ENCODE measurements around the gene ALAD.
"Not testable (repeated sequence)": the region's sequence is repeated elsewhere in the genome, so short reads cannot be mapped to it uniquely, and the experiment has no call there.

ALAD gene

GRCh38 chr9:113398796-113399195 lies 2.3 kb downstream of the ALAD start:
- DNase-seq (ENCODE audit: low spot score) = no peak

DNA sequence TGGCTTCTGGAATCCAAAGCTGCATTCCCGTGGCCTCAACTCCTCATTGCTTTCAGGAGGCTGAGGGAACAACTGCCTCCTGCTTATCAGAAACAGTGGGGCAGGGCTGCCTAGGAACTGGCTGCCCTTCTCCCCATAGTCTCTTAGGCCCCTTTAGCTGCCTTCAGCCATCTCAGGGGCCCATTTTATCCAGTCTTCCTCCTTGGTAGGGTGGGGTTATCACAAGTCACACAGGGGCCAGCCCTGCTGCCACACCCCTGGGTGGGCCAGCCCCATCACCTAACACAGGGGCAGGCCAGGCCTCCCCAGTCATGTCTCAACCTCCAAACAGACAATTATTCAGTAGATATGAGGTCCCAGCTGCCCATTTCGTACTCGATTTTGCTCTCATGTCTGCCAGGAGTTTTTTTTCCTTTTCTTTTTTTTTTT lies 3.9 kb downstream of the ALAD start:
- no peak for DNase-seq (ENCODE audit: low spot score)

- no peak for DNase-seq (ENCODE audit: low spot score)
Measured at GRCh38 chr9:113395000-113395861, 5.9 kb downstream of the ALAD start.

GRCh38 chr9:113393281-113393680 lies 7.8 kb downstream of the ALAD start:
- DNase-seq (ENCODE audit: low spot score) = no peak

DNA sequence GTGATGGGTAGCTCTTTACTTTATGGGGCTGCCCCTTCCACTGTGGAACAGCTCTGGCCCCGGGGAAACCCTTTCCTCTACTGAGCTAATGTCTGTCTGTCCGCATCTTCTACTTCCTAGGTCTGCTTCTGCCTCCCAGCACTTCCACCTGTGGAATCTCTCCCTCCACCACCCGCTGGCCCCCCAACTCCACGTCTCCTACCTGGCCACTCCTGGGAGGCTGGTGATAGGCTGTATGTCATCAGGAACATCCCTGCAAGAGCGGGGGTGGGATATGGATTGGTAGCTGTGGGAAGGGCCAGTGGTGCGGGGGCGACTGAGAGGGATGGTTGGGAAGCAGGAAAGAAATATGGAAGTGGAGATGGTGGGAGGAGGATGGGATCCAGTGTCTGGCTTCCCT lies 9.2 kb downstream of the ALAD start:
- DNase-seq (ENCODE audit: low spot score) = no peak

DNA sequence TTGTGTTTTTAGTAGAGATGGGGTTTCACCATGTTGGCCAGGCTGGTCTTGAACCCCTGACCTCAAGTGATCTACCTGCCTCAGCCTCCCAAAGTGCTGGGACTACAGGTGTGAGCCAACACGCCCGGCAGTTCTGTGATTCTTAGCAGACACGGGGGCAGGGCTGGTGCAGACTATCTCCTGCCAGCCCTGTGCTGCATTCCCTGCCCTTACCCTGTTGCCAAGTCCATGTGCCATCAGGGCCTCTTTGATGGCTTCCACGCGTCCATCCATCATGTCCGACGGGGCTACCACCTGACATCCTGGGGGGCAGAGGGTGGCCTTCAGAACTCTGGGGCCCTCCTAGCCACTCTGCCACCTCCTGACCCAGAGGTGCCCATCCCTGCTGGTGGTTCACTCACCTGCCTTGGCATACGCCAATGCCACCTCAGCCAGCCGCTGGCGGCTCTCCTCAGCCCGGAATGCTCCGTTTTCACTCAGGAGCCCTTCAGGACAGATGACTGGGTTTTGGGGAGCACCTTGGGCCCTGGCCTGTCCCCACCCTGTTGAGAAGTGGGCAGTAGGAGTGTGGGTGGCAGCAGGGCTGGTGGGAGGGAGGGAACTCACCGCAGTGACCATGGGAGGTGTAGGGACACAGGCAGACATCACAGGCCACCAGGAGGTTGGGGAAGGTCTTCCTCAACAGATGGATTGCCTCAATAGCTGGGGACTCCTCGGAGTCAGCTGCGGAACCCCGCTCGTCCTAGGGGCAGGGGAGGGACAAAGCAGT lies 10.7 kb downstream of the ALAD start:
- no peak for DNase-seq (ENCODE audit: low spot score)

DNA sequence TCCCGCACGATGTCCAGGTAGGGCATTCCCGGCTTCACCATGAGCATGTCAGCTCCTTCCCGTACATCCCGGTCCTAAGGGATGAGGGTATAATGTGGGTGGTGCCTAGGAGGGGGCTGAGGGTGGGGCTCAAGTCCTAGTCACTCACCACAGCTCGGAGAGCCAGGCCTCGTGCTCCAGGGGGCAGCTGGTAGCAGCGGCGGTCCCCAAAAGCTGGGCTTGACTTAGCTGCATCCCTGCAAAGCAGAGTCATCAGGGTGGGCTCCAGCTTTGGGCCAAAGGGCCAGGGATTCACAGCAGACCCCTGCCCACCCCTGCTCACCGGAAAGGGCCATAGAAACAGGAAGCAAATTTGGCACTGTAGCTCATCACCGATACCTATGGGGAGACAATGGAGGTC lies 11.6 kb downstream of the ALAD start:
- DNase-seq (ENCODE audit: low spot score) = no peak

GRCh38 chr9:113388833-113389232 lies 12.3 kb downstream of the ALAD start:
- no peak for DNase-seq (ENCODE audit: low spot score)

DNA sequence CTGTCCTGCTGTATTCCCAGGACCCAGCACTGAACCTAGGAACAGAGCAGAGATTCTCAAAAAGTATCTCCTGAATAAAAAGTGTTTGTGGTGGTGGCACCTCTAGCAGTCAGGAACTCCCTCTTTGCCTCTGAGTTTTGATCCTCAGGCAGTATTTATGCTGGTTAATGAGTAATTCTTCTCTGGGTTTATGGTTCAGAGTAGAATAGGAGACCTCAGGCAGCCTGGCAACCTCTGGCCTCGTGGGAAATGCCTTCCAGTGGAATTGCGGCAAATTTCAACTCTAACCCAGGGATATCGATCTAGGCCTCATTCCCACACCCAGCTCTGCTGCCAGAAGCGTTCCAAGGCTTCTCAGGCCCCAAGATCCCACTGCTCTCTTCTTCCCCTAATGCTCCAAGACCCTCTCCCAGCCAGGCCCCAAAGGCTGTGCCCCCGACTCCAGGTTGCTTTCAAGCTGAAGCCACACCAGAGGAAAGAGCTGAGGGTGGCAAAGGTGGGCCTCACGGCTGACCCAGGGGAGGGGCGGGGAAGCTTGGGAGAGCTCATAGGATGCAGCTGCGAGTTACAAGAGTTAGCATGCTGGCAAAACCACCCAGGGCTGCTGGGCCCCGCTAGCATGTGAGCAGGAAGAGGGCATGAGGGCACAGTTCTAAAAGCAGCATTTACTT lies 13.4 kb downstream of the ALAD start:
- no peak for DNase-seq (ENCODE audit: low spot score)

DNA sequence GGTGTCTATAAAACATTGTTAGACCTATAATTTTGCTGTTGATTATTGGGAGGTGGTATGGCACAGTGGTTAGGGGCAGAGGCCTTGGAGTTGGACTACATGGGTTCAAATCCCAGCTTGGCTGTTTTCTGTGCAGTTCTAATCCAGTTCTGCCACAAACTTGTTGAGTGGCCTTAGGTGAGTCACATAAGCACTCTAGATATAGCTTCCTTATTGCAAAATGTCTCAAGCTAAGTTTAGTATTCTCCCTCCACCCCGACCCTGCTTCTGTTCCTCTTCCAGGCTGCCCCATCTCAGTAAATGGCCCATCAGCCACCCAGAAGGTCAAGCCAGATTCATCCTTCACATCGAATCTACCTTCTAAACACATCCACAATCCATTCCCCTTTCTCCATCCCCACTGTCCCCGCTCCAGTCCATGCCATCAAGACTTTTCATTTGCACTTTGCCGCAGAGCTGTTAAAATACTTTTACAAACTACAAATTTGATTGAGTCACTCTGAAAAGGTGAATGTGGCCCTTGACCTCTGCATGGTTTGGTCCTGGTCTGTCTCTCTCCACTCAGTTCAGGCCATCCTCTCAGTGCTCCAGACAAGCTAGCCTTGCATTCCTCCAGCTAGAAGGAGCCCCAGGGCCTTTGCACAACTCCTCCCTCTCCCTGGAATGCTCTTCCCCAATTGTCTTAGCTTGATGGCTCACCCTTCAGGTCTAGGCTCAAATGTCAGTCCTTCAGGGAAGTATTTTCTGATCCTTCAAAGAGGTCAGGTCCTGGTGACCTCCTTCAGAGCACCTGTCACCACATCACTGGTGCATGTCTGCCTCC lies 14.3 kb downstream of the ALAD start:
- no peak for DNase-seq (ENCODE audit: low spot score)

GRCh38 chr9:113381909-113382411 lies 19.1 kb downstream of the ALAD start:
- no peak for DNase-seq (ENCODE audit: low spot score)

- DNase-seq (ENCODE audit: low spot score) = not testable (repeated sequence)
Measured at GRCh38 chr9:113381441-113381840, 19.6 kb downstream of the ALAD start.

DNA sequence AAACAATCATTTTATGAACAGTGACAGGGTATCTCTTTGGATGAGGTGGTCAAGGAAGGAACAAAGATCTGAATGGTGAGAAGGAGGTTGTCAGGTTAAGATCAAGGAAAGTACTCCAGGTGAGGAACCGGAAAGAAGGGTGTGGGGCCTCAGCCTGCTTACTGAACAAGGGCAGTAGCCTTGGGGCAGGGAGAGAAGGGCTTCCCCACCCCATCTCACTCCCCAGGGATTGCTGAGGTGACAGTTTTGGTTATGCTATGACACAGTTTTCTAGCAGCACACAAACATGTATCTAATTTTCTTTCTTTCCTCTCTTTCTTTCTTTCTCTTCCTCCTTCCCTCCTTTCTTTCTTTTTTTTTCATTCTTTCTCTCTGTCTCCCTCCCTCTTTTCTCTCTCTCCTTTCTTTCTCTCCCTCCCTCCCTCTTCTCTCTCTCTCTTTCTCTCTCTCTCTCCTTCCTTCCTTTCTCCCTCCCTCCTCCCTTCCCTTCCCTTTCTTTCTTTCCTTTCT lies 20.2 kb downstream of the ALAD start:
- DNase-seq (ENCODE audit: low spot score) = no peak

- not testable (repeated sequence) for DNase-seq (ENCODE audit: low spot score)
Measured at GRCh38 chr9:113379829-113380210, 21.3 kb downstream of the ALAD start.

DNA sequence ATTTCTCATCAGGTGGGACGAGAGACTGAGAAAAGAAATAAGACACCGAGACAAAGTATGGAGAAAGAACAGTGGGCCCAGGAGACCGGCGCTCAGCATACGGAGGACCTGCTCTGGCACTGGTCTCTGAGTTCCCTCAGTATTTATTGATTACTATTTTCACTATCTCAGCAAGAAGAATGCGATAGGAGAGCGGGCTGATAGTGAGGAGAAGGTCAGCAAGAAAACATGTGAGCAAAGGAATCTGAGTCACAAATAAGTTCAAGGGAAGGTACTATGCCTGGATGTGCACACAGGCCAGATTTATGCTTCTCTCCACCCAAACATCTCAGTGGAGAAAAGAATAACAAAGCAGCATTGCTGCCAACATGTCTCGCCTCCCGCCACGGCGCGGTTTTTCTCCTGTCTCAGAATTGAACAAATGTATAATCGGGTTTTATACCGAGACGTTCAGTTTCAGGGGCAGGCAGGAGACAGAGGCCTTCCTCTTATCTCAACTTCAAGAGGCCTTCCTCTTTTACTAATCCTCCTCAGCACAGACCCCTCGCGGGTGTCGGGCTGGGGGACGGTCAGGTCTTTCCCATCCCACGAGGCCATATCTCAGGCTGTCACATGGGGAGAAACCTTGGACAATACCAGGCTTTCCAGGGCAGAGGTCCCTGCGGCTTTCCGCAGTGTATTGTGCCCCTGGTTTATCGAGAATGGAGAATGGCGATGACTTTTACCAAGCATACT lies 21.8 kb downstream of the ALAD start:
- not testable (repeated sequence) for DNase-seq (ENCODE audit: low spot score)

GRCh38 chr9:113376634-113377567 lies 24.2 kb downstream of the ALAD start, which contains the start of gene HDHD3:
Gene HDHD3, minus strand, starts transcription at chr9:113376986. Its CDS starts 2,632 bp downstream, at chr9:113374354.
- peak; percentile 96 for DNase-seq (ENCODE audit: low spot score)

GRCh38 chr9:113375057-113376023 lies 25.7 kb downstream of the ALAD start:
- DNase-seq (ENCODE audit: low spot score) = no peak

Data from GM03348 (cell line).